AG09309 (cell line): ENCODE results near the gene WBP1.

Experiments used
- DNase-seq: peaks from one replicate; pipeline ENCODE4 v3.0.0-alpha.2; 2010; ENCODE audit warnings: low read depth
- H3K4me3 ChIP-seq: 2 replicates; pipeline ENCODE4 v1.5.1; 2011; ENCODE audit warnings: mild to moderate bottlenecking, low read depth, low read length, moderate library complexity; ENCODE audit not compliant: control insufficient read depth
- CTCF ChIP-seq: IDR thresholded peaks from 2 replicates; pipeline ENCODE4 v1.5.1; 2011; ENCODE audit warnings: mild to moderate bottlenecking, low read depth, low read length, inconsistent platforms; ENCODE audit not compliant: insufficient read depth, control insufficient read depth; ENCODE audit errors: missing control alignments

The WBP1 gene

GRCh38 chr2:74428675-74429074, 29.6 kb upstream of the WBP1 start:
- TF ChIP-seq CTCF: no peak
- no peak for DNase-seq
- no peak overlapping the region for H3K4me3 ChIP-seq

DNA sequence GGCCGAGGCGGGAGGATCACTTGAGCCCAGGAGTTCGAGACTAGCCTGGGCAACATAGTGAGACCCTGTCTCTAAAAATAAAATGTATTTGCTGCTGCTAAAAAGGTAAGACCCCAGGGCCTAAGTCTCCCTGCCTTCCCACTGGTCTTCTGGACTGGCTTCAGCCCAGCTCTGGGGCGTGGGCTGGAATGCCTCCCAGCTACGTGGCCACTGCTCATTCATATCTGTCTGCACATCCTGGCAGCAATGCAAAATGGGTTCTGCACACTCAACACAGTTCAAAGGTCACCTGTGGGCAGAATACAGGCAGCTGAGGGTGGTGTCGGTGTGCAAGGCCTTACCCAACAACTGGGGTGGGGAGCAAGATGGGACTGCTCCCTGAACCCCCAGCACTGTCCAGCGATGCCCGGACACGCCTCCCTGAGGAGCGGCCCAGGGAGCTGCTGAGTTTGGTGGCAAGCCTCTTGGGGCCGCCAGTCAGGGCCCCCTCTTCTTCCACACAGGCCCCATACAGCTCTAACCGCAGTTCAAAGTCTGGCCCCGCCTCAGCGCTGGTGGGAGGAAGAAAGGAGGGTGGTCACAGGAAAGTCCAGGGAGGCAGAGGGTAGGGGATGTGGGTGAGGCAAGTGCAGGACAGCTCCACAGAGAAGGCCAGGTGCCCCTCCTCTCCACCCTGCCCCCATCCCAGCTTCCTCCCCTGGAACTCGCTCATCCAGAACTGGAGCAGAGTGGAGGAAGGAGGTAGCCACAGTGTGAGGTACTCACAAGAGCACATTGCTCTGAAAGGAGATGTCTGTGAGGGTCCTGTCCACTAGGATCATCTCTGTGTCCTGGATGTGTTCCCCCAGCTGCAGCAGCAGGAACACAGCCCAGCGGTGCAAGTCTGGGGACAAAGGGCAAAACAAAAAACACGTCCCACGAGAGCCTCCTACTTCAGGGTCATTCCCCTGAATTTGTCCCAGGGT, 28.5 kb upstream of the WBP1 start:
- DNase-seq: no peak
- no peak for TF ChIP-seq CTCF
- H3K4me3 ChIP-seq: no peak overlapping the region

- H3K4me3 ChIP-seq: no peak overlapping the region
- DNase-seq: no peak
- TF ChIP-seq CTCF: no peak
Measured at GRCh38 chr2:74430502-74430901, 27.7 kb upstream of the WBP1 start.

GRCh38 chr2:74436111-74436805, 22.0 kb upstream of the WBP1 start:
- H3K4me3 ChIP-seq: no peak overlapping the region
- DNase-seq: no peak
- no peak for TF ChIP-seq CTCF

GRCh38 chr2:74436848-74437695, 21.2 kb upstream of the WBP1 start:
- DNase-seq: no peak
- H3K4me3 ChIP-seq: no peak overlapping the region
- TF ChIP-seq CTCF: no peak

GRCh38 chr2:74438248-74438647, 20.0 kb upstream of the WBP1 start:
- H3K4me3 ChIP-seq: no peak overlapping the region
- no peak for DNase-seq
- TF ChIP-seq CTCF: no peak
